GM12873 (cell line): ENCODE results near the gene CTDSPL.

Experiments
- CTCF ChIP-seq: IDR thresholded peaks from 2 replicates; pipeline ENCODE4 v1.5.1; 2012; ENCODE audit warnings: low read depth, mild to moderate bottlenecking, moderate library complexity, low read length, control low read depth; ENCODE audit not compliant: insufficient read depth; ENCODE audit errors: missing control alignments

CTDSPL gene

GRCh38 chr3:37964146-37964545, 102.5 kb downstream of the CTDSPL start:
- no peak for TF ChIP-seq CTCF

- TF ChIP-seq CTCF: no peak
Measured at GRCh38 chr3:37964716-37965115, 103.0 kb downstream of the CTDSPL start.

- peak; percentile 94 for TF ChIP-seq CTCF
Measured at GRCh38 chr3:37967260-37967881, 105.7 kb downstream of the CTDSPL start.

- TF ChIP-seq CTCF: no peak
Measured at GRCh38 chr3:37968199-37968598, 106.5 kb downstream of the CTDSPL start.

- TF ChIP-seq CTCF: no peak
Measured at GRCh38 chr3:37968813-37969595, 107.3 kb downstream of the CTDSPL start.

GRCh38 chr3:37969596-37970100, 108.0 kb downstream of the CTDSPL start:
- no peak for TF ChIP-seq CTCF

- TF ChIP-seq CTCF: no peak
Measured at GRCh38 chr3:37970802-37971201, 109.1 kb downstream of the CTDSPL start.
